KMS-11 (cell line): ENCODE measurements around the gene SDHAF3.
"Not testable (repeated sequence)": the region's sequence is repeated elsewhere in the genome, so short reads cannot be mapped to it uniquely, and the experiment has no call there.

ENCODE experiments used
- H2AFZ ChIP-seq: fragments of 200-600 bp; sonication (generic); 2 replicates; pipeline ENCODE4 v1.6.1; 2016; ENCODE audit warnings: antibody characterized with exemption, mixed run types, low read depth
- H3K27ac ChIP-seq: fragments of 200-600 bp; sonication (generic); 2 replicates; pipeline ENCODE4 v1.6.1; 2016; ENCODE audit warnings: mild to moderate bottlenecking, mixed run types
- H3K27me3 ChIP-seq: fragments of 200-600 bp; sonication (generic); 2 replicates; pipeline ENCODE4 v1.6.1; 2017; ENCODE audit warnings: mild to moderate bottlenecking, low read depth, mixed run types, moderate library complexity; ENCODE audit not compliant: insufficient read depth
- H3K36me3 ChIP-seq: fragments of 200-600 bp; sonication (generic); 2 replicates; pipeline ENCODE4 v1.6.1; 2017; ENCODE audit warnings: mild to moderate bottlenecking, mixed run types; ENCODE audit not compliant: insufficient read depth
- H3K4me1 ChIP-seq: fragments of 200-600 bp; sonication (generic); 2 replicates; pipeline ENCODE4 v1.6.1; 2016; ENCODE audit warnings: mild to moderate bottlenecking, low read depth, mixed run types; ENCODE audit not compliant: poor library complexity, severe bottlenecking
- H3K4me2 ChIP-seq: fragments of 200-600 bp; sonication (generic); 2 replicates; pipeline ENCODE4 v1.7.0; 2016; ENCODE audit warnings: mild to moderate bottlenecking, mixed run types
- H3K4me3 ChIP-seq: fragments of 200-600 bp; sonication (generic); IDR thresholded peaks from 2 replicates; pipeline ENCODE4 v1.6.1; 2017; ENCODE audit warnings: low read depth, low read length, mixed read lengths; ENCODE audit not compliant: insufficient read depth
- H3K79me2 ChIP-seq: fragments of 200-600 bp; sonication (generic); 2 replicates; pipeline ENCODE4 v1.6.1; 2016; ENCODE audit warnings: low read depth, mixed run types; ENCODE audit not compliant: insufficient read depth
- H3K9ac ChIP-seq: fragments of 200-600 bp; sonication (generic); 2 replicates; pipeline ENCODE4 v1.6.1; 2016; ENCODE audit warnings: mild to moderate bottlenecking, mixed run types
- H4K20me1 ChIP-seq: fragments of 200-600 bp; sonication (generic); 2 replicates; pipeline ENCODE4 v1.6.1; 2016; ENCODE audit warnings: mild to moderate bottlenecking, mixed run types; ENCODE audit not compliant: insufficient read depth
- TF ChIP-seq, protein P1 (sequence below): fragments of 200-600 bp; sonication (generic); conservative IDR thresholded peaks from 2 replicates; pipeline ENCODE4 v1.6.1; 2017; ENCODE audit warnings: low read depth, mild to moderate bottlenecking, antibody characterized with exemption, low read length, moderate library complexity, mixed read lengths

The SDHAF3 gene

DNA sequence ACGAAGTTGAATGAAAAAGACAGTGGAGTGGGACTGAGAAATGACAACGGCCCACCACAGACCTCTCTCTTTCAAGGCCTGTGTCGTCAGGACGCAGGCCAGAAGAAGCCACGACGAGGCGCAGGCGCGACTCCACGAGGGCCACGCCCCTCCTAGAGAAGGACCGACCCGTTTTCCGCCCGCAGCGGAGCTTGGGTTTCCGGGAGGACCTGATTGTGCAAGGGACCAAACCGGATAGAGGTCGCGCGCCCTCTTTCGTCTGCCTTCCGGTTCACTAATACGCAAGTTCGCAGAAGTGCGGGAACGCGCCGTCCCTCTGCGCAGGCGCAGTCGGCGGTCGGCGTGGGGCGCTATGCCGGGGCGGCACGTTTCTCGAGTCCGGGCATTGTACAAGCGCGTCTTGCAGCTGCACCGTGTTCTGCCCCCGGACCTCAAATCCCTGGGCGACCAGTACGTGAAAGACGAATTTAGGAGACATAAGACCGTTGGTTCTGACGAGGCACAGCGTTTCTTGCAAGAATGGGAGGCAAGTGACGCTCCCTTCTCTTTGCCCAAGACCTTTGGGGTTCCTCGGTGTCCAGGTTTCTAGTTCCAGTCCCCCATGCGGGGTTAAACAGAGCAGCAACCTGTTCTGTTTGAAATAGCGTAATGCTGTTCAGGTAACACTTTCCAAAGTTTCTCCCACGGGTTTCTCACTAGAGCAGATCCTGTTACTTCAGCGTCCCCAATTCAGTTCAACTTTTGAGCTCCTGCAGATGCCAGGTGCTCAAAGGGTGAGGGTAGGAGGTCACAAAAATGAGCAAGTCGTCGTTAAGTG lies at the start of gene SDHAF3:
Gene SDHAF3 (plus strand): TSS at position 327 of the 817 bp plus-strand sequence. CDS start 26 bp downstream, at position 353.
- peak within 1 kb of the TSS; percentile 98 for H2AFZ ChIP-seq
- peaks cover 44% of the 10 kb centered on the region for H3K79me2 ChIP-seq
- H3K4me2 ChIP-seq: peak within 1 kb of the TSS; percentile 62
- H4K20me1 ChIP-seq: no peaks in the 10 kb centered on the region
- no peaks in the 10 kb centered on the region for H3K27me3 ChIP-seq
- H3K27ac ChIP-seq: peak within 1 kb of the TSS; percentile 80
- H3K4me3 ChIP-seq: peak within 1 kb of the TSS; percentile 59
- H3K36me3 ChIP-seq: no peaks in the 10 kb centered on the region
- H3K4me1 ChIP-seq: peaks cover 20% of the 10 kb centered on the region
- TF ChIP-seq, protein P1, sequence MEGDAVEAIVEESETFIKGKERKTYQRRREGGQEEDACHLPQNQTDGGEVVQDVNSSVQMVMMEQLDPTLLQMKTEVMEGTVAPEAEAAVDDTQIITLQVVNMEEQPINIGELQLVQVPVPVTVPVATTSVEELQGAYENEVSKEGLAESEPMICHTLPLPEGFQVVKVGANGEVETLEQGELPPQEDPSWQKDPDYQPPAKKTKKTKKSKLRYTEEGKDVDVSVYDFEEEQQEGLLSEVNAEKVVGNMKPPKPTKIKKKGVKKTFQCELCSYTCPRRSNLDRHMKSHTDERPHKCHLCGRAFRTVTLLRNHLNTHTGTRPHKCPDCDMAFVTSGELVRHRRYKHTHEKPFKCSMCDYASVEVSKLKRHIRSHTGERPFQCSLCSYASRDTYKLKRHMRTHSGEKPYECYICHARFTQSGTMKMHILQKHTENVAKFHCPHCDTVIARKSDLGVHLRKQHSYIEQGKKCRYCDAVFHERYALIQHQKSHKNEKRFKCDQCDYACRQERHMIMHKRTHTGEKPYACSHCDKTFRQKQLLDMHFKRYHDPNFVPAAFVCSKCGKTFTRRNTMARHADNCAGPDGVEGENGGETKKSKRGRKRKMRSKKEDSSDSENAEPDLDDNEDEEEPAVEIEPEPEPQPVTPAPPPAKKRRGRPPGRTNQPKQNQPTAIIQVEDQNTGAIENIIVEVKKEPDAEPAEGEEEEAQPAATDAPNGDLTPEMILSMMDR: peak; percentile 49; the same call in 1 of the 2 replicates
- peak within 1 kb of the TSS; percentile 81 for H3K9ac ChIP-seq

GRCh38 chr7:97072025-97072424 lies 45.5 kb upstream of the SDHAF3 start:
- not testable (repeated sequence) for H2AFZ ChIP-seq, H3K4me2 ChIP-seq, H3K79me2 ChIP-seq, H3K27ac ChIP-seq, H3K27me3 ChIP-seq, H3K9ac ChIP-seq, H3K4me3 ChIP-seq, H4K20me1 ChIP-seq, H3K4me1 ChIP-seq, H3K36me3 ChIP-seq

- Histone ChIP-seq H3K79me2 (no peaks in the 10 kb centered on the region), H3K4me1 (no peaks in the 10 kb centered on the region), H3K27ac (no peak overlapping the region), H3K27me3 (no peaks in the 10 kb centered on the region), H3K9ac (no peak overlapping the region), H3K36me3 (no peaks in the 10 kb centered on the region), H3K4me2 (no peak overlapping the region), H4K20me1 (no peaks in the 10 kb centered on the region), H3K4me3 (no peak overlapping the region), H2AFZ (no peak overlapping the region)
- TF ChIP-seq, protein P1: no peak
Observed at GRCh38 chr7:97075928-97076327, 41.6 kb upstream of the SDHAF3 start.

DNA sequence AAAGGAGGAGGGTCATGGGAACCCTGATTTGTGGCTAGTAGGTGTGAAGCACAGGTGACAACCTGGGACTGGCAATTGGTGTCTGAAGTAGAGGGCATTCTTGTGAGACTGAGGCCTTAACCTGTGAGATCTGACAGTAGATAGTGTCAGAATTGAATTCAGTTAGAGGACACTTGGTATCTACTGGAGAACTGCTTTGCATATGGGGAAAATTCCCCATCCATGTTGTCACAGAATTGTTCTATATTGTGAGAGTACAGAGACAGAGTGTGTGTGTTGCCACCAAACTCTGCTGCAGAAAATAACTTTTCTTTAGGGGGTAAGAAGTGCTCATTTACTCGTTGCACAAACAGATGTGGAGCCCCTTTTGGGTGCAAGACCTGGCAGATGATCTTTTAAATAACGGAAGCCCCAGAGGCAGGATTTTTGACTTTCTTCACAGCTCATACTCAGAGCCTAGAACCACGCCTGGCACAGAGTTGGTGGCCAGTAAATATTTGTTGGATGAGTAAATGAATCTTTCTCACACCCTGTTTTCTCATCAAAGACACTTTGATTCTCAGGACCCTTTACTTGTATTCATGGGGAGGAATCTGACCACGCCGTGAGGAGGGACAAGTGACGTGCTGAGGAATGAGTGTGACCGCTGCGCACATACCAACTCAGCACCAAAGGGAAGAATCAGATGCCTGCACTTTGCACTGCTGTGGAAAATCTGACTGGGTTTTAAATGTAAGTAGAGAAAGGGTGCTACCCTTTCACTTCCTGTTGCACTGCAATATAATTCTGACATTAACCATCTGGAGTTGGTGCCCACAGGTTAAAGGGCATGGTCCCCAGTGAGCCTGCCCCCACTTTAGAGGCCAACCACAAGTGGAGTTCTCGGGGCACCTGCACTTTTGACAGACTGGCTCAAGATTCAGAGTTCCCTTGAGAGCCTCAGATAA lies 39.2 kb upstream of the SDHAF3 start:
- Histone ChIP-seq H3K4me2 (no peak overlapping the region), H3K79me2 (no peaks in the 10 kb centered on the region), H2AFZ (no peak overlapping the region), H4K20me1 (no peaks in the 10 kb centered on the region), H3K9ac (no peak overlapping the region), H3K36me3 (no peaks in the 10 kb centered on the region), H3K4me3 (no peak overlapping the region), H3K27me3 (no peaks in the 10 kb centered on the region), H3K27ac (no peak overlapping the region), H3K4me1 (no peaks in the 10 kb centered on the region)
- TF ChIP-seq, protein P1: no peak
